K562 (cell line): Measurements from ENCODE around the gene SMIM17. TPM values are rescaled to one million over a fixed set of nuclear protein-coding genes. Genes with fewer than 3 reads are reported as not detected.

ENCODE experiments used
- ATAC-seq: fragments of 200-7000 bp; cut with Tn5 transposase; 3 replicates; pipeline ENCODE4 v1.9.1; 2020; ENCODE audit warnings: moderate library complexity
- BruUV-seq: library from RNA; stranded (reverse); fragments of 400-500 nt; replicated peaks from 2 replicates; lab custom pipeline; 2021; lab: Mats Ljungman, UMichigan
- CTCF ChIA-PET: fragments of 300-600 bp; formaldehyde crosslinking; extraction: SDS; loops from one replicate; lab custom pipeline; 2021; ENCODE audit warnings: low intra/inter-chr PET ratio; lab: Yijun Ruan, JAX
- POLR2A ChIA-PET: fragments of 300-600, 350-650 bp; sonication (Branson Sonifier 250); formaldehyde crosslinking; extraction: SDS; loops from one replicate; lab custom pipeline; 2021; ENCODE audit warnings: antibody characterized with exemption, inconsistent platforms; lab: Yijun Ruan, JAX
- DNase-seq, 4 experiments: peaks; one replicate each; pipeline versions ENCODE4 v3.0.0 to v3.0.0-alpha.2; 2011 to 2018; ENCODE audit warnings: low spot score in 3 of 4, mixed read lengths in 3 of 4; ENCODE audit errors: extremely low read depth in 1 of 4
- FAIRE-seq: peaks from 2 replicates; lab custom pipeline; 2011; peaks lifted over from hg19 to GRCh38; lab: Jason Lieb, UNC
- H2AFZ ChIP-seq: 2 replicates; pipeline ENCODE4 v1.6.0; 2011; ENCODE audit warnings: low read depth, low read length, control low read depth, inconsistent platforms
- H3K27ac ChIP-seq: fragments of 200-600 bp; 3 replicates; pipeline ENCODE4 v1.8.0; 2011; ENCODE audit warnings: low read depth, mild to moderate bottlenecking, control low read depth, inconsistent platforms, low read length, moderate library complexity, mixed read lengths; ENCODE audit errors: extremely low read depth
- H3K27me3 ChIP-seq, 2 experiments: fragments of 300-600 bp in 1 of 2; 2 replicates in 1 of 2; 3 replicates in 1 of 2; pipeline versions ENCODE4 v1.6.0 to v1.8.0; 2011; ENCODE audit warnings: inconsistent platforms in 2 of 2, low read length in 2 of 2, mild to moderate bottlenecking in 1 of 2, mixed read lengths in 1 of 2, moderate library complexity in 1 of 2; ENCODE audit not compliant: control insufficient read depth in 2 of 2, insufficient read depth in 2 of 2
- H3K36me3 ChIP-seq: fragments of 300-600 bp; 3 replicates; pipeline ENCODE4 v1.8.0; 2011; ENCODE audit warnings: mild to moderate bottlenecking, low read length, inconsistent platforms; ENCODE audit not compliant: control insufficient read depth, insufficient read depth
- H3K4me1 ChIP-seq, 2 experiments: fragments of 200-600 bp in 1 of 2; replicated peaks in 1 of 2; 2 replicates in 1 of 2; 3 replicates in 1 of 2; pipeline versions ENCODE4 v1.5.1 to v1.8.0; 2011; ENCODE audit warnings: inconsistent platforms in 2 of 2, low read length in 2 of 2, mild to moderate bottlenecking in 1 of 2, mixed read lengths in 1 of 2, moderate library complexity in 1 of 2; ENCODE audit not compliant: control insufficient read depth in 2 of 2, insufficient read depth in 2 of 2
- H3K4me2 ChIP-seq: 2 replicates; pipeline ENCODE4 v1.6.1; 2011; ENCODE audit warnings: low read length, control low read depth, inconsistent platforms, mixed read lengths; ENCODE audit not compliant: insufficient read depth
- H3K4me3 ChIP-seq: fragments of 200-600 bp; sonication (generic), shearing (Covaris generic); 2 replicates; pipeline ENCODE4 v1.5.1; 2016; ENCODE audit warnings: control low read depth, inconsistent platforms
- H3K79me2 ChIP-seq: fragments of 200-600 bp; 3 replicates; pipeline ENCODE4 v1.8.0; 2011; ENCODE audit warnings: low read length, inconsistent platforms; ENCODE audit not compliant: control insufficient read depth, insufficient read depth
- H3K9ac ChIP-seq, 2 experiments: 2 replicates each; pipeline versions ENCODE4 v1.6.0 to v1.6.1; 2011; ENCODE audit warnings: low read depth in 2 of 2, low read length in 2 of 2, control low read depth in 1 of 2, inconsistent platforms in 1 of 2, mild to moderate bottlenecking in 1 of 2, mixed read lengths in 1 of 2; ENCODE audit not compliant: insufficient read depth in 1 of 2
- H3K9me1 ChIP-seq: one replicate; pipeline ENCODE4 v1.6.0; 2011; ENCODE audit warnings: inconsistent platforms, mild to moderate bottlenecking, low read length, moderate library complexity; ENCODE audit not compliant: control insufficient read depth, insufficient read depth
- H3K9me3 ChIP-seq: replicated peaks from 2 replicates; pipeline ENCODE4 v1.5.1; 2011; ENCODE audit warnings: low read depth, low read length, inconsistent platforms; ENCODE audit not compliant: control insufficient read depth, insufficient read depth
- H4K20me1 ChIP-seq: replicated peaks from 2 replicates; pipeline ENCODE4 v1.6.1; 2011; ENCODE audit warnings: low read length, inconsistent platforms, mixed read lengths; ENCODE audit not compliant: control insufficient read depth, insufficient read depth
- EHMT2 ChIP-seq: fragments of 450-650 bp; IDR thresholded peaks from 2 replicates; pipeline ENCODE4 v1.6.1; 2018; ENCODE audit warnings: antibody characterized with exemption
- MIER1 ChIP-seq: fragments of 450-650 bp; IDR thresholded peaks from 2 replicates; pipeline ENCODE4 v1.6.1; 2016; ENCODE audit warnings: antibody characterized with exemption, mild to moderate bottlenecking, low read depth
- ZNF436 ChIP-seq: fragments of 250-450, 450-650 bp; sonication (Bioruptor Pico); formaldehyde crosslinking; IDR thresholded peaks from 2 replicates; pipeline ENCODE4 v1.7.0; 2020; ENCODE audit warnings: mild to moderate bottlenecking
- WGBS: fragments of 100-300 bp; shearing (Covaris generic); methylation state at CpG from one replicate; pipeline ENCODE4 v1.1.6; 2016; ENCODE audit warnings: low coverage, mixed read lengths; ENCODE audit not compliant: insufficient coverage; ENCODE audit errors: missing lambda C conversion rate; 5-methylcytosine and 5-hydroxymethylcytosine counted together
- in situ Hi-C: fragments of 300-500 bp; cut with MboI; formaldehyde crosslinking; loops from 4 replicates; pipeline ENCODE4 v1.15.0; 2018; ENCODE audit warnings: inconsistent platforms, mixed read lengths
- intact Hi-C: fragments of 100-400 bp; cut with micrococcal nuclease; formaldehyde crosslinking; loops from 2 replicates; pipeline ENCODE4 v1.14.2; 2022
- polyA plus RNA-seq, 8 experiments: library from polyadenylated mRNA; depleted of rRNA in 4 of 8; stranded (reverse) in 5 of 8; unstranded in 3 of 8; fragments of >200 nt; fragmentation: Nextera tagmentation in 2 of 8; fragmentation: Illumina TruSeq in 1 of 8; extraction: Ambion mirVana in 2 of 8; extraction: Trizol in 1 of 8; gene quantifications; 2 replicates each; pipeline versions ENCODE4 v1.2.1 to v1.2.3, GENCODE V29; 2011 to 2014; ENCODE audit warnings: inconsistent platforms in 1 of 8, missing spikeins in 1 of 8
- total RNA-seq, 7 experiments: library from RNA; depleted of rRNA in 6 of 7; stranded (reverse); fragments of >200 nt in 6 of 7; fragmentation: Illumina TruSeq in 2 of 7; extraction: Trizol in 2 of 7; gene quantifications; 2 replicates each; pipeline versions ENCODE4 v1.2.1 to v1.2.3, GENCODE V29; 2011 to 2021; ENCODE audit warnings: low replicate concordance in 1 of 7
- TF ChIP-seq, protein P1 (sequence below), 2 experiments: fragments of 450-650 bp; formaldehyde crosslinking in 1 of 2; IDR thresholded peaks; 2 replicates each; pipeline versions ENCODE4 v1.4.0 to v1.6.1; 2014 to 2020; ENCODE audit warnings: mild to moderate bottlenecking in 2 of 2, borderline replicate concordance in 1 of 2, low read depth in 1 of 2

SMIM17 gene
- total and polyA plus RNA-seq, 9 of the 15 experiments (the other 6 are each of a cell fraction or from before 2014, with no cell fraction given) = not detected

DNA sequence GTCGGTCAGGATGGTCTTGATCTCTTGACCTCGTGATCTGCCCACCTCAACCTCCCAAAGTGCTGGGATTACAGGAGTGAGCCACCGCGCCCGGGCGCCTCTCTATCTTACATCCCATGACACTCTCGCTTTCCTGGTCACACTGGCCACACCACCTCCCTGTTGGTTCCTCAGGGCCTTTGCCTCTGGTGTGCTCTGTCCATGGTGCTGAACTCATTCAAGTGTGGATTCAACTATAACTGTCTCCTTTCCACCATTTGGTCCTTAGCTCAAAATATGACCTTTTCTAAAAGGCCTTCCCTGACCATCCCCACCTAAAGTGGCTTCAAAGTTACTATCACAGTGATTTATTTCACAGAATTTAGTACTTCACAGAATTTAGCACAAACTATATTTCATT is 3.7 kb upstream of the SMIM17 start:
- BruUV-seq = no TSS peak
- no peak overlapping the region for H3K27ac ChIP-seq
- in situ Hi-C loops = no loop called here
- no peak overlapping the region for H3K9ac ChIP-seq
- DNase-seq (peak in 3 of 4 experiments; percentile 14 to 22 (median 18)), FAIRE-seq (no peak), ATAC-seq (no peak)
- TF ChIP-seq ZNF436 (no peak), MIER1 (peak; percentile 73; the same call in 1 of the 2 replicates), EHMT2 (peak; percentile 92)
- TF ChIP-seq, protein P1, sequence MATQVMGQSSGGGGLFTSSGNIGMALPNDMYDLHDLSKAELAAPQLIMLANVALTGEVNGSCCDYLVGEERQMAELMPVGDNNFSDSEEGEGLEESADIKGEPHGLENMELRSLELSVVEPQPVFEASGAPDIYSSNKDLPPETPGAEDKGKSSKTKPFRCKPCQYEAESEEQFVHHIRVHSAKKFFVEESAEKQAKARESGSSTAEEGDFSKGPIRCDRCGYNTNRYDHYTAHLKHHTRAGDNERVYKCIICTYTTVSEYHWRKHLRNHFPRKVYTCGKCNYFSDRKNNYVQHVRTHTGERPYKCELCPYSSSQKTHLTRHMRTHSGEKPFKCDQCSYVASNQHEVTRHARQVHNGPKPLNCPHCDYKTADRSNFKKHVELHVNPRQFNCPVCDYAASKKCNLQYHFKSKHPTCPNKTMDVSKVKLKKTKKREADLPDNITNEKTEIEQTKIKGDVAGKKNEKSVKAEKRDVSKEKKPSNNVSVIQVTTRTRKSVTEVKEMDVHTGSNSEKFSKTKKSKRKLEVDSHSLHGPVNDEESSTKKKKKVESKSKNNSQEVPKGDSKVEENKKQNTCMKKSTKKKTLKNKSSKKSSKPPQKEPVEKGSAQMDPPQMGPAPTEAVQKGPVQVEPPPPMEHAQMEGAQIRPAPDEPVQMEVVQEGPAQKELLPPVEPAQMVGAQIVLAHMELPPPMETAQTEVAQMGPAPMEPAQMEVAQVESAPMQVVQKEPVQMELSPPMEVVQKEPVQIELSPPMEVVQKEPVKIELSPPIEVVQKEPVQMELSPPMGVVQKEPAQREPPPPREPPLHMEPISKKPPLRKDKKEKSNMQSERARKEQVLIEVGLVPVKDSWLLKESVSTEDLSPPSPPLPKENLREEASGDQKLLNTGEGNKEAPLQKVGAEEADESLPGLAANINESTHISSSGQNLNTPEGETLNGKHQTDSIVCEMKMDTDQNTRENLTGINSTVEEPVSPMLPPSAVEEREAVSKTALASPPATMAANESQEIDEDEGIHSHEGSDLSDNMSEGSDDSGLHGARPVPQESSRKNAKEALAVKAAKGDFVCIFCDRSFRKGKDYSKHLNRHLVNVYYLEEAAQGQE (IDR thresholded peaks at IDR 0.05; ENCODE audit: borderline replicate concordance) = peak; percentile 96
- TF ChIP-seq, protein P1 (CRISPR knock-in tag; IDR thresholded peaks at IDR 0.05; ENCODE audit: low read depth) = peak; percentile 91
- peaks cover 1% of the 10 kb centered on the region; the same call in 1 of the 2 replicates for H3K9me3 ChIP-seq
- no peaks in the 10 kb centered on the region for H3K27me3 ChIP-seq
- CTCF ChIA-PET = no interaction called here
- H3K9me1 ChIP-seq = no peaks in the 10 kb centered on the region
- no peak overlapping the region for H3K4me2 ChIP-seq
- WGBS = 4% methylated on average over 7 of the region's 7 CpGs
- H3K4me1 ChIP-seq = no peaks in the 10 kb centered on the region
- POLR2A ChIA-PET = no interaction called here
- H3K79me2 ChIP-seq = no peaks in the 10 kb centered on the region
- H3K4me3 ChIP-seq = no peak overlapping the region
- H2AFZ ChIP-seq = no peak overlapping the region
- no peaks in the 10 kb centered on the region for H3K36me3 ChIP-seq
- intact Hi-C loops = no loop called here
- H4K20me1 ChIP-seq = no peaks in the 10 kb centered on the region
